Posterior cingulate gyrus (tissue), 11 donors: ENCODE results near the gene MTR.

Experiments
- DNase-seq, 10 donors: peaks; one replicate each; pipeline versions ENCODE4 v3.0.0 to v3.0.0-alpha.2; 2020 to 2021; ENCODE audit warnings: mixed read lengths in 3 of 10
- intact Hi-C: fragments of 100-400 bp; cut with DNase I; formaldehyde crosslinking; loops from one replicate; pipeline ENCODE4 v1.15.1; 2023

MTR gene

GRCh38 chr1:236768601-236769000 lies 26.5 kb upstream of the MTR start:
- intact Hi-C loops = loop anchor here (10.0 kb wide), 1 partner anchor 796 kb away; no protein-coding TSS in a partner anchor
- no peak for DNase-seq

GRCh38 chr1:236773919-236774318 lies 21.2 kb upstream of the MTR start:
- no peak for DNase-seq
- intact Hi-C loops = no loop called here

GRCh38 chr1:236774926-236775325 lies 20.2 kb upstream of the MTR start:
- intact Hi-C loops = no loop called here
- no peak for DNase-seq

GRCh38 chr1:236779312-236779711 lies 15.8 kb upstream of the MTR start:
- no peak for DNase-seq
- intact Hi-C loops = no loop called here

- intact Hi-C loops = no loop called here
- peak in 1 of 10 donors; percentile 43 for DNase-seq
These were observed 9.6 kb upstream of the MTR start for GRCh38 chr1:236785477-236785876.

GRCh38 chr1:236786453-236786852 lies 8.6 kb upstream of the MTR start:
- intact Hi-C loops = no loop called here
- peak in 1 of 10 donors; percentile 62 for DNase-seq

- DNase-seq = no peak
- intact Hi-C loops = loop anchor here (2.0 to 10.0 kb wide), 2 partner anchors 190 to 510 kb away; partner anchors contain the start of genes ERO1B and HEATR1
These were observed 482 bp upstream of the MTR start for GRCh38 chr1:236794585-236795034.

- DNase-seq = no peak
- intact Hi-C loops = loop anchor here (2.0 to 10.0 kb wide), 2 partner anchors 191 to 511 kb away; partner anchors contain the start of genes ERO1B and HEATR1
These were observed 920 bp downstream of the MTR start for GRCh38 chr1:236795757-236796667.

GRCh38 chr1:236799001-236799400 lies 3.9 kb downstream of the MTR start:
- DNase-seq = no peak
- intact Hi-C loops = loop anchor here (10.0 kb wide), 1 partner anchor 514 kb away; the partner anchor contains the start of gene ERO1B

- DNase-seq = no peak
- intact Hi-C loops = no loop called here
These were observed 5.0 kb downstream of the MTR start for GRCh38 chr1:236800002-236800620.

GRCh38 chr1:236800623-236801022 lies 5.5 kb downstream of the MTR start:
- intact Hi-C loops = no loop called here
- DNase-seq = no peak

GRCh38 chr1:236802264-236802663 lies 7.2 kb downstream of the MTR start:
- intact Hi-C loops = no loop called here
- no peak for DNase-seq

- DNase-seq = no peak
- intact Hi-C loops = no loop called here
These were observed 11.5 kb downstream of the MTR start for GRCh38 chr1:236806634-236807033.

- intact Hi-C loops = no loop called here
- DNase-seq = no peak
These were observed 12.9 kb downstream of the MTR start for GRCh38 chr1:236808005-236808404.

GRCh38 chr1:236808564-236809130 lies 13.6 kb downstream of the MTR start:
- intact Hi-C loops = no loop called here
- DNase-seq = no peak

GRCh38 chr1:236809148-236809547 lies 14.1 kb downstream of the MTR start:
- intact Hi-C loops = no loop called here
- no peak for DNase-seq

- intact Hi-C loops = no loop called here
- no peak for DNase-seq
These were observed 14.9 kb downstream of the MTR start for GRCh38 chr1:236810018-236810417.

GRCh38 chr1:236812334-236813030 lies 17.4 kb downstream of the MTR start:
- intact Hi-C loops = no loop called here
- no peak for DNase-seq

- no peak for DNase-seq
These were observed 20.8 kb downstream of the MTR start for GRCh38 chr1:236815941-236816340.

GRCh38 chr1:236819856-236820255 lies 24.8 kb downstream of the MTR start:
- DNase-seq = peak in 1 of 10 donors; percentile 69
- intact Hi-C loops = no loop called here

More at GRCh38 chr1:236815941-236816340, 20.8 kb downstream of the MTR start:
- intact Hi-C loops = no loop called here
